Astrocyte (in vitro differentiated cells and primary cell): Measurements from ENCODE around the gene COL23A1. TPM values are rescaled to one million over a fixed set of nuclear protein-coding genes. Genes with fewer than 3 reads are reported as not detected.

ENCODE experiments used
- DNase-seq: peaks from one replicate; pipeline ENCODE4 v3.0.0-alpha.2; 2010; ENCODE audit warnings: low read depth
- FAIRE-seq: peaks from 2 replicates; lab custom pipeline; 2011; peaks lifted over from hg19 to GRCh38; lab: Jason Lieb, UNC
- H2AFZ ChIP-seq: 2 replicates; pipeline ENCODE4 v1.6.0; 2012; ENCODE audit warnings: low read depth, low read length, inconsistent platforms
- H3K27ac ChIP-seq: 2 replicates; pipeline ENCODE4 v1.5.1; 2011; ENCODE audit warnings: low read depth, low read length, inconsistent platforms
- H3K27me3 ChIP-seq: 2 replicates; pipeline ENCODE4 v1.6.0; 2011; ENCODE audit warnings: low read length, inconsistent platforms; ENCODE audit not compliant: insufficient read depth
- H3K36me3 ChIP-seq: 2 replicates; pipeline ENCODE4 v1.5.1; 2011; ENCODE audit warnings: low read length, inconsistent platforms; ENCODE audit not compliant: insufficient read depth
- H3K4me1 ChIP-seq: 2 replicates; pipeline ENCODE4 v1.5.1; 2011; ENCODE audit warnings: low read length, inconsistent platforms; ENCODE audit not compliant: insufficient read depth
- H3K4me2 ChIP-seq: 2 replicates; pipeline ENCODE4 v1.6.0; 2012; ENCODE audit warnings: low read length, inconsistent platforms
- H3K4me3 ChIP-seq: 2 replicates; pipeline ENCODE4 v1.5.1; 2011; ENCODE audit warnings: low read depth, mild to moderate bottlenecking, low read length, inconsistent platforms; ENCODE audit not compliant: insufficient read depth
- H3K79me2 ChIP-seq: 2 replicates; pipeline ENCODE4 v1.6.0; 2012; ENCODE audit warnings: mild to moderate bottlenecking, low read length, inconsistent platforms; ENCODE audit not compliant: insufficient read depth
- H3K9ac ChIP-seq: 2 replicates; pipeline ENCODE4 v1.6.0; 2012; ENCODE audit warnings: mild to moderate bottlenecking, low read length, inconsistent platforms
- H3K9me3 ChIP-seq: 2 replicates; pipeline ENCODE4 v1.5.1; 2012; ENCODE audit warnings: low read depth, mild to moderate bottlenecking, low read length, inconsistent platforms; ENCODE audit not compliant: insufficient read depth
- H4K20me1 ChIP-seq: 2 replicates; pipeline ENCODE4 v1.6.0; 2012; ENCODE audit warnings: low read length, inconsistent platforms; ENCODE audit not compliant: insufficient read depth
- H3K27ac Mint-ChIP-seq: one replicate; pipeline ENCODE4 v1.8.0; 2021; ENCODE audit warnings: mild to moderate bottlenecking, mixed read lengths; ENCODE audit not compliant: unreplicated experiment
- H3K27me3 Mint-ChIP-seq: one replicate; pipeline ENCODE4 v1.8.0; 2021; ENCODE audit warnings: low read depth, mixed read lengths; ENCODE audit not compliant: unreplicated experiment
- H3K36me3 Mint-ChIP-seq: one replicate; pipeline ENCODE4 v1.8.0; 2021; ENCODE audit warnings: low read depth, mixed read lengths; ENCODE audit not compliant: unreplicated experiment
- H3K4me1 Mint-ChIP-seq: one replicate; pipeline ENCODE4 v1.8.0; 2021; ENCODE audit warnings: low read depth, mixed read lengths; ENCODE audit not compliant: unreplicated experiment
- H3K4me3 Mint-ChIP-seq: one replicate; pipeline ENCODE4 v1.8.0; 2021; ENCODE audit warnings: mild to moderate bottlenecking, moderate library complexity, mixed read lengths; ENCODE audit not compliant: unreplicated experiment
- H3K9me3 Mint-ChIP-seq: one replicate; pipeline ENCODE4 v1.8.0; 2021; ENCODE audit warnings: mild to moderate bottlenecking, mixed read lengths; ENCODE audit not compliant: unreplicated experiment
- EZH2 ChIP-seq: IDR thresholded peaks from 2 replicates; pipeline ENCODE4 v1.6.1; 2012; ENCODE audit warnings: mild to moderate bottlenecking, low read length, inconsistent platforms; ENCODE audit not compliant: insufficient read depth
- total RNA-seq: library from RNA; stranded (reverse); gene quantifications from 2 replicates; pipeline ENCODE4 v1.2.1, GENCODE V29; 2021
- TF ChIP-seq, protein P1 (sequence below): IDR thresholded peaks from 2 replicates; pipeline ENCODE4 v1.5.1; 2011; ENCODE audit warnings: low read depth, mild to moderate bottlenecking, inconsistent platforms, low read length, moderate library complexity; ENCODE audit not compliant: insufficient read depth

Gene COL23A1
- total RNA-seq, 1 donor from 2014 or later = 0.16 TPM

DNA sequence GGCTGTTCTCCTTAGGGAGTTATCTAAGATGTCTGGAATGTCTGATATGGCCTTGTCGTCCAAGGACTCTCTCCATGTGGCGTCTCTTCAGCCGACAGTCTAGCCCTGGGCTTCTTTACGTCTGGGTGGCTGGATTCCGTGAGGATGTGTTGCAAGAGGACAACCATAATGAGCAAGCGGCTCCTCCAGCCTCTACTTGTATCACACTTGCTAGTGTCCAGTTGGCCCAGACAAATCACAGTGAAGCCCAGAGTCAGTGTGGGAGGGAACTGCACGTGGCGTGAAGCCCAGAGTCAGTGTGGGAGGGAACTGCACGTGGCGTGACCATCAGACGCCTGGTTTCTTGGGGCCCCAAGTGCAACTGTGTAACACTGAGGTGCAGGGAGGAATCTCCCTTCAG lies 61.1 kb downstream of the COL23A1 start:
- no peaks in the 10 kb centered on the region for H3K9me3 ChIP-seq

DNA sequence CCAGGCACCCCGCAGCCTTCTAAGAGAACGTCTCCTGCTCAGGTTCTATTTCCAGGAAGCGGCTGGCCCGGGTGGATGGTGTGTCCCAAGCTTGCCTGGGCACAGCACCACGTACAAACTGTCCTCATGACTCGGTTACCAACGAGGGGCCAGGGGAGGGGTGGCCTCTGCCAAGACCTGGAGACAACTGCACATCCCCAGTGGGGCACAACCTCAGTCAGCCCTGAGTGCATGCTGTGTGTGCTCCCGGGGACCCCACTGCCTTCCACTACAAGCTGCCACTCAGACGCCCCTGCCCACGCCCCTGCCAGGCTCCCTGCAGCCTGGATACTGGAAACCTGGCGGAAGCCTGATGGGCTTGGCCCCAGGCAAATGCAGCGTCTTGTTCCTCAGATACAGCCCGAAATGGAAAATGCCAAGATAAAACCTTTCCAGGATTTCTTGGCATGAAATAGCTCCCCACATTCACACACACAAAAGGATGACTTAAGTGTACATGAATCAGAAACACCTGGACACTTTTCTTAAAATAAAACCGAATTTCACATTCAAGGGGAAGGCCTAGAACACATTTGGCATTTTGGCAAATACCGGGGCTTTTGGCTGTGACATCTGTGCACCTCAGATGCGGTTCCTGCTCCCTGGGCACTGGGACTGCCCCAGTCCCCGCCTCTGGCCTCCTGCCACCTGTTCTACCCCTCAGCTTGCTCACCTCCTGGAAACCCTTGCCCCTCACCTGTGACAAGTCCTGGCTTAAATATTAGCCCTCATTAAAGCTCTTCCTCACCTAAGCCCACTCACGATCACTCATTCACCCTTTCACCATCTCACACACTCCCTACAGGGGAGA lies 62.5 kb downstream of the COL23A1 start:
- FAIRE-seq (no peak), DNase-seq (no peak)
- Histone ChIP-seq H3K36me3 (no peaks in the 10 kb centered on the region), H4K20me1 (no peaks in the 10 kb centered on the region), H3K27ac (no peak overlapping the region), H3K4me2 (no peak overlapping the region), H3K9me3 (no peaks in the 10 kb centered on the region), H3K4me1 (no peaks in the 10 kb centered on the region), H3K4me3 (no peak overlapping the region), H2AFZ (no peak overlapping the region), H3K79me2 (no peaks in the 10 kb centered on the region), H3K9ac (no peak overlapping the region), H3K27me3 (no peaks in the 10 kb centered on the region)
- Mint-ChIP-seq H3K27me3 (peaks cover 22% of the 10 kb centered on the region), H3K4me1 (peaks cover 5% of the 10 kb centered on the region), H3K9me3 (peaks cover 16% of the 10 kb centered on the region), H3K36me3 (no peaks in the 10 kb centered on the region), H3K27ac (peak overlapping the region; percentile 7), H3K4me3 (no peak overlapping the region)
- TF ChIP-seq, protein P1, sequence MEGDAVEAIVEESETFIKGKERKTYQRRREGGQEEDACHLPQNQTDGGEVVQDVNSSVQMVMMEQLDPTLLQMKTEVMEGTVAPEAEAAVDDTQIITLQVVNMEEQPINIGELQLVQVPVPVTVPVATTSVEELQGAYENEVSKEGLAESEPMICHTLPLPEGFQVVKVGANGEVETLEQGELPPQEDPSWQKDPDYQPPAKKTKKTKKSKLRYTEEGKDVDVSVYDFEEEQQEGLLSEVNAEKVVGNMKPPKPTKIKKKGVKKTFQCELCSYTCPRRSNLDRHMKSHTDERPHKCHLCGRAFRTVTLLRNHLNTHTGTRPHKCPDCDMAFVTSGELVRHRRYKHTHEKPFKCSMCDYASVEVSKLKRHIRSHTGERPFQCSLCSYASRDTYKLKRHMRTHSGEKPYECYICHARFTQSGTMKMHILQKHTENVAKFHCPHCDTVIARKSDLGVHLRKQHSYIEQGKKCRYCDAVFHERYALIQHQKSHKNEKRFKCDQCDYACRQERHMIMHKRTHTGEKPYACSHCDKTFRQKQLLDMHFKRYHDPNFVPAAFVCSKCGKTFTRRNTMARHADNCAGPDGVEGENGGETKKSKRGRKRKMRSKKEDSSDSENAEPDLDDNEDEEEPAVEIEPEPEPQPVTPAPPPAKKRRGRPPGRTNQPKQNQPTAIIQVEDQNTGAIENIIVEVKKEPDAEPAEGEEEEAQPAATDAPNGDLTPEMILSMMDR = no peak
- TF ChIP-seq EZH2 = no peak

More for the DNA sequence above, 61.1 kb downstream of the COL23A1 start:
- TF ChIP-seq EZH2 = no peak
- TF ChIP-seq, protein P1 = no peak
- Histone ChIP-seq H2AFZ (no peak overlapping the region), H3K9ac (no peak overlapping the region), H3K79me2 (no peaks in the 10 kb centered on the region), H3K4me3 (no peak overlapping the region), H3K27me3 (no peaks in the 10 kb centered on the region), H3K4me2 (no peak overlapping the region), H3K36me3 (no peaks in the 10 kb centered on the region), H3K4me1 (no peaks in the 10 kb centered on the region), H3K27ac (no peak overlapping the region), H4K20me1 (no peaks in the 10 kb centered on the region)
- H3K9me3 Mint-ChIP-seq = peaks cover 11% of the 10 kb centered on the region
- no peaks in the 10 kb centered on the region for H3K36me3 Mint-ChIP-seq
- H3K4me1 Mint-ChIP-seq = peaks cover 5% of the 10 kb centered on the region
- H3K27ac Mint-ChIP-seq = no peak overlapping the region
- no peak overlapping the region for H3K4me3 Mint-ChIP-seq
- DNase-seq (no peak), FAIRE-seq (no peak)
- peaks cover 18% of the 10 kb centered on the region for H3K27me3 Mint-ChIP-seq
